HG03025 (cell line): Measurements from ENCODE around the gene TCEANC.
A peak's percentile ranks its signal among the peaks of the same experiment; 100 is the strongest.

Source experiments
- ATAC-seq: cut with Tn5 transposase; IDR thresholded peaks from one replicate; pipeline ENCODE4 v1.9.1; 2021; ENCODE audit warnings: mild to moderate bottlenecking, moderate library complexity; ENCODE audit not compliant: unreplicated experiment, low FRiP score

Gene TCEANC

DNA sequence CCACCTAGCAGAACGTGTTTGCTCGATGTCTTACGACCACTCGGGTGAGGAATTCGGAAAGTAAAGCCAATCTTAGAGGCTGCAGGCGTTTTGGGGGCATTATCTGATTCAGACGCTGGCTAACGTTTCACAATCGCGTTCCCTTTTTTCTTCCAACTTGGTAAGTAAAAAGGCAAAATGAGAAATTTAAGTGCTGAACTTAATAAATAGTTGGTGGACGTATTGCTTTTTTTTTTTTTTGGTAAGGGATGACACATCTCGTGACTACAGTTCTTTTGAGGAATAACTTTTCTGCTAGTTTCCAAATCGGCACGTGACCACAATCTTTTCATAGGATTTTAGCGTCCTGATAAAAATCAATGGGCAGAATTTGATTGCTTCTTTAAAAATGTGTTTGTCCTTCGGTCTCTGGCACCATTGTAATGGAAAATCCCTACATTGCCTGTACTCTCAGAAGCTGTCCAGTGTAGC, 36.8 kb downstream of the TCEANC start:
- ATAC-seq, result no peak

DNA sequence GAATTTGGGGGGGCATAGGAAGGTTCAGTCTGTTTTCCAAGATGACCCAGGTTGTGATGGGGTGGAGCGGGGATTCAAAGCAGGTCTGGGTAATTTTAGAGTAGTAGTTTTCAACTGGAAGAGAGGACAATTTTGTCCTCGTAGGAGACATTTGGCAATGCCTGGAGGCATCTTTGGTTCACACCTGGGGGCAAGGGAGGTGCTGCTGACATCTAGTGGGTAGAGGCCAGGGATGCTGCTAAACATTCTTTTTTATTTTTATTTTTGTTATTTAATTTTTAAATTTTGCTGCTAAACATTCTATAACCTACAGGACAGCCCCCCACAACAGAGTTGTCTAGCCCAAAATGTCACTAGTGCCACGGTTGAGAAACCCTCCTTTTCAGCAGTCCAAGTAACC, 37.9 kb downstream of the TCEANC start:
- no peak for ATAC-seq

DNA sequence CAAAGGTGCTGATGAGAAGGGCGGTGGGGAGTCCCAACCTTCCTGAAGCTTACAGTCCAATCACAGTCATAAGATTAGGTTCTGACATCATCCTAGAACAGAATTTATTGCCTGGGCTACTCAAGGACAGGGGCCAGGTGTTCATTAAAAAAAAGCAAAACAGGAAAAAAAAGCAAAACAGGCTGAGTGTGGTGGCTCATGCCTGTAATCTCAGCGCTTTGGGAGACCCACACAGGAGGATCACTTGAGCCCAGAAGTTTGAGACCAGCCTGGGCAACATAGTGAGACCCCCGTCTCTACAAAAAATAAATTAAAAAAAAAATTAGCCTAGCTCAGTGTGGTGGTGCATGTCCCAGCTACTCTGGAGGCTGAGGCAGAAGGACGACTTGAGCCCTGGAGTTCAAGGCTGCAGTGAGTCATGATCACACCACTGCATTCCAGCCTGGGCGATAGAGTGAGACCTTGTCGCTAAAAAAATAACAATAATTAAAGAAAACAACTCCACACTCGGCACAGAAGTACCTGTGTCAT, 39.0 kb downstream of the TCEANC start:
- ATAC-seq, result no peak

DNA sequence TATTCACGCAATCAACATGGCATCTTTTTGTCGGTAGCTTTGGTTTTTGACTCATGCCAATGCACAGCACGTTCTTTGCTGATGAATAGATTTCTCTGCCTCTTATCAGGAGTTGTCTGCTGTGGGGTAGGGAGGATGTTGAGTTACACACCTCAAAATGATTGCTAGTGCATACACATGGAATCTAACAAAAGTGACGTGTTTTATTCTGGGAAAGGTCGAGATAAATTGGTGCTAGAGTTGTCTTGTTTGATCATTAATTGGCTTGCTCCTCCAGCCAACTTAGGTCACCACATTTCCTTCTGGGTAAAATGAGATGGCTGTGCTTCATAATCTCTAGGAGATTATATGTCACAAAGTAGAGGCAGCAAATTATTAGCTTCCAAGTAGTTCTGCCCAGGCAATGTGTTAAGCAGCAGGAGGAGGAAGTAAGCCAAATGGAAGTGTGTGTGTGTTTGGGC, 39.9 kb downstream of the TCEANC start:
- no peak for ATAC-seq

- ATAC-seq, result no peak
Observed at GRCh38 chrX:13693341-13693961, 40.5 kb downstream of the TCEANC start.

DNA sequence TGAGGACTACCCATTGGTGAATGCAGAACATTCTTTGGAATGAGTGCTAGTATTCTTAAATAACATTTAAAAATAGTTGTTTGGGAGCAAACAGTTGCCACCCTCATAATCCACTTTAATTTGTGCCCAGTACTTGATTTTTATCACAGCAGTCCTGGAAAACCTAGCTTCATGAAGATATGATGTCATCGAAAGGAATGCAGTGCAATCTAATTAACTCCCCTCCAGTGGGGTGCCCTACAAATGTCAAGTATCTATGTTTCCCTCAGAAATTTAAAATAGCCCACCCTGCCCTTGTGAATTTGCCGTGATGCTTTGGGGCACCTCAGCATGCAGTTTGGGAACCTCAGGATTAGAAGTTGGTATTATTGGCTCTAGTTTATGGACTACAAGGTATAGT, 41.4 kb downstream of the TCEANC start:
- ATAC-seq, result no peak

DNA sequence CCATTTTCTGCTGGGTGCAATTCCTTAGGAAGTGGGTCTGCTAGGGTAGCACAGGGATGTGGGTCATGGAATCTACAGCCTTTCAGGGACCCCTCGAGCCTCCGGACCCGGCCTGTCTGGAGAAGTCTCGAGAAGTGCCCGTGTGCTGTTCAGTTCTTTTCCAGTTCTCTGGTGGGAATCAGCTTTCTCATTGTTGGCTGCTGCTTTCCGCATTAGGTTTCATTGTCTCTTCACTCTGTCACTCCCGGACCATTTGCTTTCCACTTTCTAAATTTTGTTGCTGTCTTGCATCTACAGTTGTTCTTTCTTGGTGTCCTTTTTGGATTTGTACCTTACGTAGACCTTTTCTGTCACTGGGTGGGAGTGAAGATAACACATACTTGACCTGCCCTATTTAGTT, 42.0 kb downstream of the TCEANC start:
- ATAC-seq, result no peak

GRCh38 chrX:13695601-13696115, 42.7 kb downstream of the TCEANC start:
- ATAC-seq, result no peak

GRCh38 chrX:13697455-13697854, 44.5 kb downstream of the TCEANC start:
- ATAC-seq, result no peak

GRCh38 chrX:13697976-13698375, 45.0 kb downstream of the TCEANC start:
- no peak for ATAC-seq

DNA sequence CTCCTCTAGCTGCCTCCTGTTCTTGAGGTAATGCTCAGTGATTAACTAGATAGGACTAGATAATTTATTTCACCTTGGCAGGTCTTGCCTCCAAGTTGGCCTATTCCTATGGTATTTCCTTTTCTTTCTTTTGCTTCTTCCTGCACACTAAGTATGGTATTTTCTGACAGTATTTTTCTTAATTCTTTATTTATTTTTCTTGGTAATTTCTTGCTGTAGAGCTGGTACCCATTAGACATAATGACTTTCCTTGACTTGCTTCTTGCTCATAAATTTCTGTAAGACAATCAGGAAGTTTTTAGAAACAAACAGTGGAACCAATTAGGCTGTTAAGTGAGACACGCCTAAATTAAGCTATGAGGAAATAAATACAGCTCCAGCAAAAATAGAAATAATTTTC, 45.5 kb downstream of the TCEANC start:
- no peak for ATAC-seq

- peak; percentile 48 for ATAC-seq
Observed at GRCh38 chrX:13699183-13699826, 46.4 kb downstream of the TCEANC start.

DNA sequence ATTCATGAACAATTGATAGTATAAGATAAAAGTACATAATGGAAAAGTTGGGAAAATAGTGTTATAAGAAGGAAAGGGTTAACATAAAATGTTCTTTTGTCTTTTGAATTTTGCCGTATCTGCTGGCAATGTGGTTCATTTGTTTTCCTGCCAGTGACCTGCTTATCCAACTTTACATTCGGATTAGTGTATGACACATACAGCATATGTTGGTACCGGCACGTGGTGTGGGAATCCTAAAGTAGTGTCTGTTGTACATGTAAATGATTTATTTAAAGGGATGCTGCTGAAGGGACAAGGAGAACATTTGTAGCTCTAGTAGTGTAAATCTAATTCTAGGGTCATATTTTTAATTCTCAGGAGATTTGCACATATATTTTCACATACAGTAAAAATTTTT, 47.4 kb downstream of the TCEANC start:
- ATAC-seq, result no peak

GRCh38 chrX:13702111-13702789, 49.3 kb downstream of the TCEANC start:
- no peak for ATAC-seq

GRCh38 chrX:13703135-13703534, 50.2 kb downstream of the TCEANC start:
- ATAC-seq, result no peak

DNA sequence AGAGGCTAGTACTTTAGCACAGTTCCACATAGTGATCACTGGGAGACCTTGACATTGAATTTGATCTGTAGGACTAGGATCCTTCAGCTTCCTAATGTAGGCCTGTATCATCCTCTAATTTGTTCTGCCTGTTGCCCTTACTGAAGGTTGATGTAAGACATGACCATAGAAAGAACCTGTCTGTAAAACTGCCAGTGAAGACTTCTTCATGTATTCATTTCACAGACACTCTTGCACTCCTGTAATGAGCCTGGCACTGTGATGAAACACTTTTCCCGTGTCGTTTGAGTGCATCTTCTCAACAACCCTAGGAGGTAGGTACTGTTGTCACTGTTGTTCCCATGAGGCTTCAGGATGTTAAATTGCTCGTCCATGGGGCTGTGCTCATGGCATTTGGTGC, 50.6 kb downstream of the TCEANC start:
- no peak for ATAC-seq

- no peak for ATAC-seq
Observed at GRCh38 chrX:13711141-13711540, 58.2 kb downstream of the TCEANC start.
